H1 (cell line): ENCODE results near the gene ISG20L2. TPM values are rescaled to one million over a fixed set of nuclear protein-coding genes. Genes with fewer than 3 reads are reported as not detected.
A peak's percentile ranks its signal among the peaks of the same experiment; 100 is the strongest.

Experiments
- CTCF ChIA-PET: fragments of 300-600 bp; sonication (Branson Sonifier 250); formaldehyde crosslinking; loops from one replicate; lab custom pipeline; 2021; ENCODE audit not compliant: partially characterized antibody; lab: Charles Lee
- POLR2A ChIA-PET: fragments of 300-600 bp; sonication (Branson Sonifier 250); formaldehyde crosslinking; loops from one replicate; lab custom pipeline; 2021; ENCODE audit warnings: inconsistent platforms; ENCODE audit not compliant: partially characterized antibody; lab: Charles Lee
- DNase-seq, 2 experiments: peaks; one replicate each; pipeline versions ENCODE4 v3.0.0 to v3.0.0-alpha.2; 2010 to 2022; ENCODE audit warnings: low spot score in 2 of 2, low read depth in 1 of 2, mixed read lengths in 1 of 2
- FAIRE-seq: peaks from 2 replicates; lab custom pipeline; 2011; peaks lifted over from hg19 to GRCh38; lab: Jason Lieb, UNC
- H2AFZ ChIP-seq: 2 replicates; pipeline ENCODE4 v1.8.1; 2012; ENCODE audit warnings: low read length, inconsistent platforms
- H2AK5ac ChIP-seq: 2 replicates; pipeline ENCODE4 v1.6.1; 2013; ENCODE audit warnings: low read depth, low read length
- H2BK120ac ChIP-seq: replicated peaks from 2 replicates; pipeline ENCODE3; 2013; ENCODE audit warnings: low read depth, low read length, inconsistent platforms
- H2BK12ac ChIP-seq: 2 replicates; pipeline ENCODE4 v1.6.1; 2013; ENCODE audit warnings: low read depth, low read length
- H2BK15ac ChIP-seq: 2 replicates; pipeline ENCODE4 v1.6.1; 2013; ENCODE audit warnings: low read length
- H2BK20ac ChIP-seq: 2 replicates; pipeline ENCODE4 v1.6.1; 2013; ENCODE audit warnings: low read length
- H2BK5ac ChIP-seq: 2 replicates; pipeline ENCODE4 v1.6.1; 2013; ENCODE audit warnings: low read depth, low read length
- H3K14ac ChIP-seq: 2 replicates; pipeline ENCODE4 v1.6.1; 2013; ENCODE audit warnings: inconsistent platforms; ENCODE audit not compliant: insufficient read length
- H3K18ac ChIP-seq: 2 replicates; pipeline ENCODE4 v1.6.1; 2013; ENCODE audit warnings: low read length; ENCODE audit errors: extremely low read depth
- H3K23ac ChIP-seq: 2 replicates; pipeline ENCODE4 v1.6.1; 2013; ENCODE audit warnings: inconsistent platforms; ENCODE audit not compliant: insufficient read length
- H3K23me2 ChIP-seq: 2 replicates; pipeline ENCODE4 v1.6.1; 2013; ENCODE audit warnings: low read depth, low read length
- H3K27ac ChIP-seq: 2 replicates; pipeline ENCODE4 v1.6.1; 2011; ENCODE audit warnings: low read depth, low read length, inconsistent platforms
- H3K27me3 ChIP-seq, 4 experiments: replicated peaks in 1 of 4; 1 replicate in 1 of 4; 2 replicates in 3 of 4; pipeline versions ENCODE4 v1.6.1 to v1.8.1; 2011 to 2013; ENCODE audit warnings: low read length in 3 of 4, mild to moderate bottlenecking in 3 of 4, inconsistent platforms in 2 of 4, mixed read lengths in 2 of 4, moderate library complexity in 1 of 4; ENCODE audit not compliant: control insufficient read depth in 3 of 4, insufficient read depth in 3 of 4; ENCODE audit errors: extremely low read depth in 1 of 4
- H3K36me3 ChIP-seq, 4 experiments: 2 replicates each; pipeline versions ENCODE4 v1.6.1 to v1.8.1; 2011 to 2013; ENCODE audit warnings: mild to moderate bottlenecking in 4 of 4, low read length in 3 of 4, moderate library complexity in 2 of 4, control low read depth in 1 of 4, inconsistent platforms in 1 of 4; ENCODE audit not compliant: insufficient read depth in 4 of 4, control insufficient read depth in 2 of 4
- H3K4ac ChIP-seq: replicated peaks from 2 replicates; pipeline ENCODE3; 2013; ENCODE audit warnings: low read length, low read depth, mixed read lengths, inconsistent platforms; ENCODE audit not compliant: insufficient read length
- H3K4me1 ChIP-seq, 4 experiments: replicated peaks in 1 of 4; 1 replicate in 1 of 4; 2 replicates in 3 of 4; pipeline versions ENCODE4 v1.6.1 to v1.8.1; 2011 to 2013; ENCODE audit warnings: low read length in 3 of 4, inconsistent platforms in 2 of 4, mixed read lengths in 1 of 4; ENCODE audit not compliant: insufficient read depth in 4 of 4, control insufficient read depth in 3 of 4
- H3K4me2 ChIP-seq, 2 experiments: 2 replicates each; pipeline versions ENCODE4 v1.6.1 to v1.8.1; 2011 to 2013; ENCODE audit warnings: low read depth in 2 of 2, low read length in 2 of 2, control low read depth in 1 of 2, inconsistent platforms in 1 of 2, mild to moderate bottlenecking in 1 of 2; ENCODE audit not compliant: insufficient read depth in 1 of 2
- H3K4me3 ChIP-seq, 4 experiments: fragments of 200-600, 300-600 bp in 1 of 4; sonication (generic), shearing (Covaris generic), sonication (Bioruptor Twin) in 1 of 4; 2 replicates each; pipeline versions ENCODE4 v1.5.1 to v1.8.1; 2011 to 2016; ENCODE audit warnings: low read length in 4 of 4, low read depth in 3 of 4, control low read depth in 2 of 4, inconsistent platforms in 2 of 4, mild to moderate bottlenecking in 2 of 4, mixed read lengths in 1 of 4, moderate library complexity in 1 of 4; ENCODE audit not compliant: insufficient read depth in 2 of 4; ENCODE audit errors: extremely low read depth in 1 of 4
- H3K56ac ChIP-seq: replicated peaks from 2 replicates; pipeline ENCODE3; 2013; ENCODE audit warnings: low read depth, mild to moderate bottlenecking, mixed read lengths, low read length, inconsistent platforms; ENCODE audit not compliant: insufficient read length
- H3K79me1 ChIP-seq: 2 replicates; pipeline ENCODE4 v1.6.1; 2013; ENCODE audit warnings: low read depth, low read length, control low read depth
- H3K79me2 ChIP-seq, 2 experiments: 2 replicates each; pipeline versions ENCODE4 v1.6.1 to v1.8.1; 2012 to 2013; ENCODE audit warnings: low read length in 2 of 2, mild to moderate bottlenecking in 2 of 2, inconsistent platforms in 1 of 2; ENCODE audit not compliant: insufficient read depth in 2 of 2, control insufficient read depth in 1 of 2
- H3K9ac ChIP-seq, 4 experiments: replicated peaks in 1 of 4; 1 replicate in 1 of 4; 2 replicates in 3 of 4; pipeline versions ENCODE4 v1.6.1 to v1.8.1; 2011 to 2013; ENCODE audit warnings: low read depth in 3 of 4, low read length in 3 of 4, control low read depth in 2 of 4, mild to moderate bottlenecking in 2 of 4, moderate library complexity in 2 of 4, inconsistent platforms in 1 of 4; ENCODE audit errors: extremely low read depth in 1 of 4
- H3K9me3 ChIP-seq, 2 experiments: 2 replicates each; pipeline versions ENCODE4 v1.6.1 to v1.8.1; 2012 to 2013; ENCODE audit warnings: mild to moderate bottlenecking in 2 of 2, moderate library complexity in 2 of 2, control low read depth in 1 of 2, inconsistent platforms in 1 of 2, low read depth in 1 of 2, low read length in 1 of 2, mixed read lengths in 1 of 2; ENCODE audit not compliant: insufficient read depth in 2 of 2
- H4K20me1 ChIP-seq, 2 experiments: replicated peaks in 1 of 2; 2 replicates each; pipeline versions ENCODE3 to v1.8.1; 2011 to 2013; ENCODE audit warnings: inconsistent platforms in 2 of 2, low read length in 2 of 2, mild to moderate bottlenecking in 1 of 2; ENCODE audit not compliant: insufficient read depth in 2 of 2, control insufficient read depth in 1 of 2
- H4K5ac ChIP-seq: 2 replicates; pipeline ENCODE4 v1.6.1; 2013; ENCODE audit warnings: low read length, low read depth, mixed read lengths, inconsistent platforms; ENCODE audit not compliant: insufficient read length
- H4K8ac ChIP-seq: 2 replicates; pipeline ENCODE4 v1.8.0; 2013; ENCODE audit warnings: mild to moderate bottlenecking, moderate library complexity, low read length, inconsistent platforms; ENCODE audit not compliant: insufficient read depth; ENCODE audit errors: extremely low read depth
- H4K91ac ChIP-seq: replicated peaks from 2 replicates; pipeline ENCODE3; 2013; ENCODE audit warnings: low read length, mixed read lengths, inconsistent platforms; ENCODE audit not compliant: insufficient read length
- CREB1 ChIP-seq: IDR thresholded peaks from 2 replicates; pipeline ENCODE4 v1.6.1; 2012; ENCODE audit warnings: inconsistent platforms
- KDM5A ChIP-seq: fragments of 200-600 bp; IDR thresholded peaks from 2 replicates; pipeline ENCODE4 v1.7.1; 2012; ENCODE audit warnings: mild to moderate bottlenecking, low read length, inconsistent platforms, mixed read lengths
- POLR2AphosphoS5 ChIP-seq: IDR thresholded peaks from 2 replicates; pipeline ENCODE4 v1.6.1; 2011; ENCODE audit warnings: low read depth, low read length
- WGBS, 2 experiments: shearing (Covaris generic) in 1 of 2; methylation state at CpG; one replicate each; pipeline versions ENCODE4 v1.1.6 to v1.1.7; 2013 to 2015; ENCODE audit warnings: low lambda C conversion rate in 2 of 2, mixed read lengths in 2 of 2, inconsistent platforms in 1 of 2, low coverage in 1 of 2, missing lambda C conversion rate in 1 of 2; ENCODE audit not compliant: insufficient replicate concordance in 2 of 2, insufficient coverage in 1 of 2, insufficient read length in 1 of 2; ENCODE audit errors: extremely low coverage in 1 of 2, missing lambda C conversion rate in 1 of 2; 5-methylcytosine and 5-hydroxymethylcytosine counted together
- polyA plus RNA-seq, 7 experiments: library from polyadenylated mRNA; depleted of rRNA in 3 of 7; stranded (reverse) in 5 of 7; unstranded in 2 of 7; fragments of >200 nt in 5 of 7; fragments of 200-250 nt in 2 of 7; gene quantifications; 1 replicate in 5 of 7; 2 replicates in 1 of 7; 4 replicates in 1 of 7; pipeline versions ENCODE4 v1.2.1 to v1.2.3, GENCODE V29; 2011 to 2013; ENCODE audit warnings: missing spikeins in 2 of 7, mixed read lengths in 2 of 7
- total RNA-seq: library from RNA; stranded (reverse); fragmentation: NEBNext Ultra II Directional; extraction: Animal tissue kit (Norgen Biotek cat#: 25700); gene quantifications from 2 replicates; pipeline ENCODE4 v1.2.1, GENCODE V29; 2021

ISG20L2 gene
- total and polyA plus RNA-seq, 2 of the 8 experiments (the other 6 are each of a cell fraction or from before 2014, with no cell fraction given): 47.5 to 53.0 TPM

- Histone ChIP-seq H3K9me3 (no peaks in the 10 kb centered on the region), H2BK20ac (no peak within 1 kb of the TSS), H3K79me2 (peaks cover 23 to 55% of the 10 kb centered on the region in 2 experiments), H3K4me2 (peak within 1 kb of the TSS; percentile 91 to 99), H2AFZ (peak within 1 kb of the TSS; percentile 59; the same call in 1 of the 2 replicates), H3K4me1 (peaks cover 27 to 37% (median 29%) of the 10 kb centered on the region in 4 experiments), H3K14ac (peak within 1 kb of the TSS; percentile 35), H3K9ac (peak within 1 kb of the TSS; percentile 96 to 97 (median 96)), H3K79me1 (peaks cover 11% of the 10 kb centered on the region), H3K23me2 (peaks cover 12% of the 10 kb centered on the region), H3K56ac (peak within 1 kb of the TSS; percentile 90), H3K36me3 (no peaks in the 10 kb centered on the region), H4K8ac (peak within 1 kb of the TSS; percentile 97), H3K4ac (peak within 1 kb of the TSS; percentile 79), H4K91ac (peak within 1 kb of the TSS; percentile 89), H2BK5ac (peak within 1 kb of the TSS; percentile 79), H2AK5ac (no peak within 1 kb of the TSS), H2BK15ac (peak within 1 kb of the TSS; percentile 82; the same call in 1 of the 2 replicates), H3K4me3 (peak within 1 kb of the TSS; percentile 86 to 100 (median 95)), H3K27me3 (no peaks in the 10 kb centered on the region), H4K20me1 (peaks cover 0 to 3% of the 10 kb centered on the region in 2 experiments), H3K18ac (peak within 1 kb of the TSS; percentile 86), H3K23ac (no peak within 1 kb of the TSS), H2BK12ac (peak within 1 kb of the TSS; percentile 82; the same call in 1 of the 2 replicates), H3K27ac (peak within 1 kb of the TSS; percentile 96), H2BK120ac (peak within 1 kb of the TSS; percentile 41), H4K5ac (peak within 1 kb of the TSS; percentile 85)
- DNase-seq (no peak), FAIRE-seq (no peak)
- TF ChIP-seq CREB1 (no peak), POLR2AphosphoS5 (0 out of 2 replicates have a peak, but pooled peaks have one; percentile 8), KDM5A (0 out of 2 replicates have a peak, but pooled peaks have one; percentile 1)
- POLR2A ChIA-PET: interaction anchor here (1.0 to 8.8 kb wide), 27 partner anchors 10 to 110 kb away, joined by 3 to 121 read pairs (median 4); partner anchors contain the start of genes BCAN, ISG20L2, METTL25B and MRPL24
- WGBS, 2 experiments: 0% methylated on average over 23 of the region's 48 CpGs; no CpG with 5 or more reads in 1 of the 2 experiments
- CTCF ChIA-PET: interaction anchor here (1.0 to 3.2 kb wide), 8 partner anchors 9 to 124 kb away, joined by 3 to 26 read pairs (median 4); partner anchors contain the start of gene NTRK1
These were observed 22.8 kb upstream of the ISG20L2 start, which contains the start of gene HDGF for GRCh38 chr1:156751451-156751756. Gene HDGF (minus strand): TSS chr1:156751675. CDS start chr1:156751429, 246 bp downstream.
